CD14-positive monocyte (primary cell): ENCODE measurements around the gene OSTF1. TPM values are rescaled to one million over a fixed set of nuclear protein-coding genes. Genes with fewer than 3 reads are reported as not detected.

ENCODE experiments used
- DNase-seq, 3 donors: peaks; one replicate each; pipeline ENCODE4 v3.0.0-alpha.2; 2011 to 2022
- H2AFZ ChIP-seq: 2 replicates; pipeline ENCODE4 v1.6.0; 2012; ENCODE audit warnings: mild to moderate bottlenecking, low read depth, low read length, inconsistent platforms; ENCODE audit not compliant: insufficient read depth, poor library complexity, severe bottlenecking
- H3K27ac ChIP-seq, 2 donors: 1 replicate in 1 of 2; 2 replicates in 1 of 2; pipeline ENCODE4 v1.5.1; 2012 to 2013; ENCODE audit warnings: low read length in 2 of 2, control low read depth in 1 of 2, inconsistent platforms in 1 of 2, low read depth in 1 of 2, mild to moderate bottlenecking in 1 of 2
- H3K27me3 ChIP-seq, 2 donors: one replicate each; pipeline versions ENCODE4 v1.6.0 to v1.6.1; 2011 to 2013; ENCODE audit warnings: low read length in 2 of 2; ENCODE audit not compliant: control insufficient read depth in 2 of 2, insufficient read depth in 2 of 2
- H3K36me3 ChIP-seq, 2 donors: replicated peaks in 1 of 2; 1 replicate in 1 of 2; 2 replicates in 1 of 2; pipeline versions ENCODE4 v1.5.1 to v1.6.1; 2012 to 2013; ENCODE audit warnings: low read length in 2 of 2, control low read depth in 1 of 2, inconsistent platforms in 1 of 2, mild to moderate bottlenecking in 1 of 2; ENCODE audit not compliant: insufficient read depth in 2 of 2, control insufficient read depth in 1 of 2
- H3K4me1 ChIP-seq, 2 donors: 1 replicate in 1 of 2; 2 replicates in 1 of 2; pipeline versions ENCODE4 v1.5.1 to v1.6.1; 2012 to 2013; ENCODE audit warnings: low read length in 2 of 2, control low read depth in 1 of 2, inconsistent platforms in 1 of 2, mild to moderate bottlenecking in 1 of 2, moderate library complexity in 1 of 2; ENCODE audit not compliant: insufficient read depth in 2 of 2, control insufficient read depth in 1 of 2
- H3K4me2 ChIP-seq: replicated peaks from 2 replicates; pipeline ENCODE3; 2012; ENCODE audit warnings: low read length, moderate library complexity, mild to moderate bottlenecking; ENCODE audit not compliant: poor library complexity, severe bottlenecking; ENCODE audit errors: extremely low read depth
- H3K4me3 ChIP-seq, 3 experiments: fragments of 200-600 bp in 1 of 3; sonication (generic) in 1 of 3; replicated peaks in 1 of 3; 1 replicate in 2 of 3; 2 replicates in 1 of 3; pipeline ENCODE4 v1.5.1; 2011 to 2013; ENCODE audit warnings: low read length in 3 of 3, mild to moderate bottlenecking in 3 of 3, control low read depth in 2 of 3, low read depth in 2 of 3, inconsistent platforms in 1 of 3, moderate library complexity in 1 of 3
- H3K79me2 ChIP-seq: 2 replicates; pipeline ENCODE4 v1.6.0; 2012; ENCODE audit warnings: mild to moderate bottlenecking, control low read depth, inconsistent platforms, low read length, moderate library complexity; ENCODE audit not compliant: insufficient read depth
- H3K9ac ChIP-seq: 2 replicates; pipeline ENCODE4 v1.6.0; 2017; ENCODE audit warnings: low read length, mild to moderate bottlenecking; ENCODE audit not compliant: insufficient read depth, poor library complexity, severe bottlenecking
- H3K9me3 ChIP-seq, 2 donors: replicated peaks in 1 of 2; 1 replicate in 1 of 2; 2 replicates in 1 of 2; pipeline versions ENCODE4 v1.5.1 to v1.6.1; 2012 to 2013; ENCODE audit warnings: low read length in 2 of 2, control low read depth in 1 of 2; ENCODE audit not compliant: control insufficient read depth in 1 of 2, insufficient read depth in 1 of 2
- H4K20me1 ChIP-seq: 2 replicates; pipeline ENCODE4 v1.6.0; 2012; ENCODE audit warnings: mild to moderate bottlenecking, low read length, control low read depth, moderate library complexity; ENCODE audit not compliant: insufficient read depth
- H3K27ac Mint-ChIP-seq, 7 donors: one replicate each; pipeline ENCODE4 v1.8.0; 2020; ENCODE audit warnings: mild to moderate bottlenecking in 7 of 7, mixed read lengths in 7 of 7, moderate library complexity in 6 of 7, inconsistent platforms in 2 of 7
- H3K27me3 Mint-ChIP-seq, 3 donors: one replicate each; pipeline ENCODE4 v1.8.0; 2021 to 2022; ENCODE audit warnings: low read depth in 3 of 3, mild to moderate bottlenecking in 3 of 3, mixed read lengths in 3 of 3, moderate library complexity in 3 of 3, inconsistent platforms in 1 of 3
- H3K36me3 Mint-ChIP-seq, 2 donors: one replicate each; pipeline ENCODE4 v1.8.0; 2020; ENCODE audit warnings: mixed read lengths in 2 of 2, inconsistent platforms in 1 of 2, mild to moderate bottlenecking in 1 of 2
- H3K4me1 Mint-ChIP-seq: one replicate; pipeline ENCODE4 v1.8.0; 2020; ENCODE audit warnings: mild to moderate bottlenecking, mixed read lengths
- H3K4me3 Mint-ChIP-seq, 2 donors: one replicate each; pipeline ENCODE4 v1.8.0; 2020; ENCODE audit warnings: mild to moderate bottlenecking in 2 of 2, mixed read lengths in 2 of 2, moderate library complexity in 1 of 2
- H3K9me3 Mint-ChIP-seq, 7 donors: one replicate each; pipeline ENCODE4 v1.8.0; 2020 to 2022; ENCODE audit warnings: mixed read lengths in 7 of 7, mild to moderate bottlenecking in 6 of 7, moderate library complexity in 6 of 7, inconsistent platforms in 2 of 7
- CTCF ChIP-seq: fragments of 200-600 bp; IDR thresholded peaks from one replicate; pipeline ENCODE4 v1.8.0; 2022; ENCODE audit warnings: antibody characterized with exemption, mild to moderate bottlenecking
- WGBS: methylation state at CpG from one replicate; pipeline ENCODE4 v1.1.5; 2013; ENCODE audit warnings: missing lambda C conversion rate; ENCODE audit not compliant: insufficient coverage; 5-methylcytosine and 5-hydroxymethylcytosine counted together
- intact Hi-C, 2 donors: fragments of 100-400 bp; cut with micrococcal nuclease; formaldehyde crosslinking; loops; one replicate each; pipeline versions ENCODE4 v1.15.0 to v1.15.1; 2023
- polyA plus RNA-seq, 3 donors: library from polyadenylated mRNA; depleted of rRNA in 1 of 3; unstranded in 2 of 3; stranded (reverse) in 1 of 3; fragments of 300-500 nt in 2 of 3; fragments of >200 nt in 1 of 3; fragmentation: Illumina TruSeq in 2 of 3; gene quantifications; 1 replicate in 2 of 3; 2 replicates in 1 of 3; pipeline ENCODE4 v1.2.3, GENCODE V29; 2012 to 2021

The OSTF1 gene
- polyA plus RNA-seq, 3 donors, result 59.8 to 296 (median 240) TPM

GRCh38 chr9:75140261-75140660 lies 51.9 kb downstream of the OSTF1 start:
- no peak overlapping the region for H2AFZ ChIP-seq
- H4K20me1 ChIP-seq, result peaks cover 70% of the 10 kb centered on the region
- H3K9me3 ChIP-seq, result no peaks in the 10 kb centered on the region
- H3K4me3 ChIP-seq, result no peak overlapping the region
- H3K79me2 ChIP-seq, result peaks cover 37% of the 10 kb centered on the region
- H3K9me3 Mint-ChIP-seq, result peaks cover 4 to 18% (median 10%) of the 10 kb centered on the region in 7 donors
- H3K9ac ChIP-seq, result no peak overlapping the region
- 100% methylated on average over 2 of the region's 3 CpGs for WGBS
- intact Hi-C loops, result loop anchor here in 1 of 2 donors (10.0 kb wide), 1 partner anchor 55 kb away; the partner anchor contains the start of genes NMRK1 and OSTF1
- peak overlapping the region in 1 of 2 donors; percentile 15 for H3K27ac ChIP-seq
- no peaks in the 10 kb centered on the region for H3K27me3 ChIP-seq
- H3K4me2 ChIP-seq, result no peak overlapping the region
- no peak for TF ChIP-seq CTCF
- no peak overlapping the region for H3K4me3 Mint-ChIP-seq
- H3K36me3 ChIP-seq, result peaks cover 84 to 98% of the 10 kb centered on the region in 2 donors
- H3K36me3 Mint-ChIP-seq, result peaks cover 83 to 92% of the 10 kb centered on the region in 2 donors
- no peak for DNase-seq
- peak overlapping the region in 1 of 7 donors; percentile 47 for H3K27ac Mint-ChIP-seq
- no peaks in the 10 kb centered on the region for H3K27me3 Mint-ChIP-seq
- peaks cover 28% of the 10 kb centered on the region for H3K4me1 Mint-ChIP-seq
- peaks cover 13 to 30% of the 10 kb centered on the region in 2 donors for H3K4me1 ChIP-seq

GRCh38 chr9:75142202-75142601 lies 53.9 kb downstream of the OSTF1 start:
- peaks cover 4 to 18% (median 10%) of the 10 kb centered on the region in 7 donors for H3K9me3 Mint-ChIP-seq
- Histone ChIP-seq H2AFZ (no peak overlapping the region), H3K36me3 (peaks cover 69 to 93% of the 10 kb centered on the region in 2 donors), H3K4me2 (peak overlapping the region; percentile 34), H3K4me1 (peaks cover 20 to 43% of the 10 kb centered on the region in 2 donors), H3K27me3 (no peaks in the 10 kb centered on the region), H3K79me2 (peaks cover 34% of the 10 kb centered on the region), H3K27ac (peak overlapping the region in 1 of 2 donors; percentile 62), H4K20me1 (peaks cover 63% of the 10 kb centered on the region), H3K9ac (no peak overlapping the region), H3K4me3 (peak overlapping the region in 1 of 3 experiments; percentile 41), H3K9me3 (no peaks in the 10 kb centered on the region)
- peak overlapping the region; percentile 55 to 86 (median 80) for H3K27ac Mint-ChIP-seq
- peaks cover 32% of the 10 kb centered on the region for H3K4me1 Mint-ChIP-seq
- TF ChIP-seq CTCF, result no peak
- intact Hi-C loops, result loop anchor here in 1 of 2 donors (10.0 kb wide), 1 partner anchor 57 kb away; the partner anchor contains the start of genes NMRK1 and OSTF1
- peaks cover 75 to 88% of the 10 kb centered on the region in 2 donors for H3K36me3 Mint-ChIP-seq
- no peak overlapping the region for H3K4me3 Mint-ChIP-seq
- H3K27me3 Mint-ChIP-seq, result no peaks in the 10 kb centered on the region
- WGBS, result 0% methylated on average over 1 of the region's 2 CpGs
- peak; percentile 54 to 78 (median 60) for DNase-seq
